ENCODE results near the gene PIEZO2.

Gene PIEZO2

DNA sequence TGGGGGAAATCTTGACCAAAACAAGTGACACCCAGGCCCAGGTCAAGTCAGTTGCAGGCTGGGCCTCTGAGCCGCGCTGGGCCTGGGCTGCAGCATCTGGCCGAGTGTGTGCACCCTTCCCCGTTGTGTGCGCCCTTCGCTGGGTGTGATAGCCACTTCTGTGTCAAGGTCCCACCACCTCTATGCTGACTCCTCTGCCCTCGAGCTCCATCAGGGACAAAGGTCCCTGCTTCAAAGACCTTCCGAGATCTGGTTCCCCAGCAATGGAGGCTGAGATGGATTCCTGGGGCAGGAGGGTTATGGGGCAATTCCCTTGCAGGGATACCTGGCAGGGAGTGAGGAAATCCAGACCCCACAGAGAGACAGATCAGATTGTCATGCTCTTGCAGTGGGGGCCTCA is 93.6 kb downstream of the PIEZO2 start:
- no peaks in the 10 kb centered on the region for H3F3A ChIP-seq (ENCODE audit: control insufficient read depth, insufficient read depth)
- no peaks in the 10 kb centered on the region for H3K79me2 ChIP-seq (ENCODE audit: control insufficient read depth, low read length)
- no peaks in the 10 kb centered on the region for H3K9me3 ChIP-seq (ENCODE audit: control insufficient read depth, insufficient read depth, low read length)
- no peak overlapping the region for H3K4me2 ChIP-seq (ENCODE audit: low read length)
- TF ChIP-seq, protein P1, sequence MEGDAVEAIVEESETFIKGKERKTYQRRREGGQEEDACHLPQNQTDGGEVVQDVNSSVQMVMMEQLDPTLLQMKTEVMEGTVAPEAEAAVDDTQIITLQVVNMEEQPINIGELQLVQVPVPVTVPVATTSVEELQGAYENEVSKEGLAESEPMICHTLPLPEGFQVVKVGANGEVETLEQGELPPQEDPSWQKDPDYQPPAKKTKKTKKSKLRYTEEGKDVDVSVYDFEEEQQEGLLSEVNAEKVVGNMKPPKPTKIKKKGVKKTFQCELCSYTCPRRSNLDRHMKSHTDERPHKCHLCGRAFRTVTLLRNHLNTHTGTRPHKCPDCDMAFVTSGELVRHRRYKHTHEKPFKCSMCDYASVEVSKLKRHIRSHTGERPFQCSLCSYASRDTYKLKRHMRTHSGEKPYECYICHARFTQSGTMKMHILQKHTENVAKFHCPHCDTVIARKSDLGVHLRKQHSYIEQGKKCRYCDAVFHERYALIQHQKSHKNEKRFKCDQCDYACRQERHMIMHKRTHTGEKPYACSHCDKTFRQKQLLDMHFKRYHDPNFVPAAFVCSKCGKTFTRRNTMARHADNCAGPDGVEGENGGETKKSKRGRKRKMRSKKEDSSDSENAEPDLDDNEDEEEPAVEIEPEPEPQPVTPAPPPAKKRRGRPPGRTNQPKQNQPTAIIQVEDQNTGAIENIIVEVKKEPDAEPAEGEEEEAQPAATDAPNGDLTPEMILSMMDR (IDR thresholded peaks at IDR 0.05; ENCODE audit: low read depth, low read length, poor library complexity, severe bottlenecking): no peak
- no peak for TF ChIP-seq EZH2phosphoT487 (IDR thresholded peaks at IDR 0.05; ENCODE audit: borderline replicate concordance, low read length)
- H3K4me3 ChIP-seq (ENCODE audit: low read length): no peak overlapping the region
- H3K4me1 ChIP-seq (ENCODE audit: control insufficient read depth, low read length): no peaks in the 10 kb centered on the region
- no peaks in the 10 kb centered on the region for H3K27me3 ChIP-seq (ENCODE audit: control insufficient read depth, low read length)
- no peak overlapping the region for H3K27ac ChIP-seq (ENCODE audit: low read depth, low read length)
- H3K36me3 ChIP-seq (ENCODE audit: control insufficient read depth, low read length): no peaks in the 10 kb centered on the region
- no peaks in the 10 kb centered on the region for H4K20me1 ChIP-seq (ENCODE audit: control insufficient read depth, insufficient read depth, low read depth, low read length)
- no peaks in the 10 kb centered on the region for H3K9me2 ChIP-seq (replicated peaks; ENCODE audit: control insufficient read depth, low read length)

DNA sequence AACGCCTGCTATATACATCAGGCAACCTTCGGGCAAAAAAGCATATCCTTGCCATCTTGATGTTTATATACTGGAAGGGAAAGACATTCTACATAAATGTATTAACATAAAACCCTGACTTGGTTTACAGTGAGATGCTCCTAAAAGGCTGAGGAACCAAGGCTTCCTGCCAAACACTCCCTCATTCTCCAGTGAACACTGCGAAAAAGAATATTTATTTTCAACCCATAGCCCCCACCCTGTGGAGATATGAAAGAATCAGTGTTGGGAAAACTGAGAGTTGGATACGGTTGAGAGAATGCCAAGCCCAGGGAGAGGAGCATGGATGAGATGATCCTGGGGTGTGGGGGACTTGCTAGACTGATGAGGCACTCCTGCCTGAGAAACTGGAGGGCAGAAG is 94.9 kb downstream of the PIEZO2 start:
- TF ChIP-seq, protein P1 (IDR thresholded peaks at IDR 0.05; ENCODE audit: low read depth, low read length, poor library complexity, severe bottlenecking): no peak
- no peak for TF ChIP-seq EZH2phosphoT487 (IDR thresholded peaks at IDR 0.05; ENCODE audit: borderline replicate concordance, low read length)

DNA sequence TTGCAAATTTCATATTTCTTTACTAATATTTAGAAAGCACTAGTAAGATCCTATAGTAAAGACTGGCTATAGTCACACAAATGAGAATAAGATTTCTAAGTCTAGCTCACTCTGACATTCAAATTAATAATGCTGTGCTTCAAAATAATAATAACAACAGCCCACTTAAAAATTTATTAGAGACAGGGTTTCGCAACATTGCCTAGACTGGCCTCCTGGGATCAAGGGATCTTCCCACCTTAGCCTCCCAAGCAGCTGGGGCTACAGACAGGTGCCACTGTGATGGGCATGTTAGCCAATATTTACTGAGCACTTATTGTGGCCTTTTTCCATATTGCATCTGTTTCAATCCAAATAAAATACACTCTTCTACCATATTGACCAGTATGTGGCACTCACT is 96.1 kb downstream of the PIEZO2 start:
- Histone ChIP-seq H3K27me3 (ENCODE audit: control insufficient read depth, low read length) (no peaks in the 10 kb centered on the region), H3K4me2 (ENCODE audit: low read length) (no peak overlapping the region), H4K20me1 (ENCODE audit: control insufficient read depth, insufficient read depth, low read depth, low read length) (no peaks in the 10 kb centered on the region), H3K4me3 (ENCODE audit: low read length) (no peak overlapping the region), H3K4me1 (ENCODE audit: control insufficient read depth, low read length) (no peaks in the 10 kb centered on the region), H3K9me3 (ENCODE audit: control insufficient read depth, insufficient read depth, low read length) (no peaks in the 10 kb centered on the region), H3F3A (ENCODE audit: control insufficient read depth, insufficient read depth) (no peaks in the 10 kb centered on the region), H3K27ac (ENCODE audit: low read depth, low read length) (no peak overlapping the region), H3K9me2 (replicated peaks; ENCODE audit: control insufficient read depth, low read length) (no peaks in the 10 kb centered on the region), H3K79me2 (ENCODE audit: control insufficient read depth, low read length) (no peaks in the 10 kb centered on the region), H3K36me3 (ENCODE audit: control insufficient read depth, low read length) (no peaks in the 10 kb centered on the region)
- TF ChIP-seq EZH2phosphoT487 (IDR thresholded peaks at IDR 0.05; ENCODE audit: borderline replicate concordance, low read length): no peak
- TF ChIP-seq, protein P1 (IDR thresholded peaks at IDR 0.05; ENCODE audit: low read depth, low read length, poor library complexity, severe bottlenecking): no peak

More for the DNA sequence above, 94.9 kb downstream of the PIEZO2 start:
- no peaks in the 10 kb centered on the region for H3K4me1 ChIP-seq (ENCODE audit: control insufficient read depth, low read length)
- no peak overlapping the region for H3K4me2 ChIP-seq (ENCODE audit: low read length)
- no peaks in the 10 kb centered on the region for H3K27me3 ChIP-seq (ENCODE audit: control insufficient read depth, low read length)
- H3K79me2 ChIP-seq (ENCODE audit: control insufficient read depth, low read length): no peaks in the 10 kb centered on the region
- H3K4me3 ChIP-seq (ENCODE audit: low read length): no peak overlapping the region
- no peaks in the 10 kb centered on the region for H3F3A ChIP-seq (ENCODE audit: control insufficient read depth, insufficient read depth)
- no peak overlapping the region for H3K27ac ChIP-seq (ENCODE audit: low read depth, low read length)
- H3K9me2 ChIP-seq (replicated peaks; ENCODE audit: control insufficient read depth, low read length): no peaks in the 10 kb centered on the region
- H3K36me3 ChIP-seq (ENCODE audit: control insufficient read depth, low read length): no peaks in the 10 kb centered on the region
- no peaks in the 10 kb centered on the region for H3K9me3 ChIP-seq (ENCODE audit: control insufficient read depth, insufficient read depth, low read length)
- no peaks in the 10 kb centered on the region for H4K20me1 ChIP-seq (ENCODE audit: control insufficient read depth, insufficient read depth, low read depth, low read length)

GRCh38 chr18:11052800-11053199 is 96.6 kb downstream of the PIEZO2 start:
- Histone ChIP-seq H3K4me1 (ENCODE audit: control insufficient read depth, low read length) (no peaks in the 10 kb centered on the region), H3K79me2 (ENCODE audit: control insufficient read depth, low read length) (no peaks in the 10 kb centered on the region), H3F3A (ENCODE audit: control insufficient read depth, insufficient read depth) (no peaks in the 10 kb centered on the region), H4K20me1 (ENCODE audit: control insufficient read depth, insufficient read depth, low read depth, low read length) (no peaks in the 10 kb centered on the region), H3K9me3 (ENCODE audit: control insufficient read depth, insufficient read depth, low read length) (no peaks in the 10 kb centered on the region), H3K4me3 (ENCODE audit: low read length) (no peak overlapping the region), H3K9me2 (replicated peaks; ENCODE audit: control insufficient read depth, low read length) (no peaks in the 10 kb centered on the region), H3K27ac (ENCODE audit: low read depth, low read length) (no peak overlapping the region), H3K4me2 (ENCODE audit: low read length) (no peak overlapping the region), H3K27me3 (ENCODE audit: control insufficient read depth, low read length) (no peaks in the 10 kb centered on the region), H3K36me3 (ENCODE audit: control insufficient read depth, low read length) (no peaks in the 10 kb centered on the region)
- no peak for TF ChIP-seq EZH2phosphoT487 (IDR thresholded peaks at IDR 0.05; ENCODE audit: borderline replicate concordance, low read length)
- TF ChIP-seq, protein P1 (IDR thresholded peaks at IDR 0.05; ENCODE audit: low read depth, low read length, poor library complexity, severe bottlenecking): no peak

Data from DOHH2 (cell line).